HepG2 (cell line): ENCODE measurements around the gene TSC22D4. TPM values are rescaled to one million over a fixed set of nuclear protein-coding genes. Genes with fewer than 3 reads are reported as not detected.

Experiments used
- ATAC-seq: fragments of 200-7000 bp; cut with Tn5 transposase; 3 replicates; pipeline ENCODE4 v1.9.1; 2020; ENCODE audit warnings: mild to moderate bottlenecking, moderate library complexity
- BruUV-seq: library from RNA; stranded (reverse); fragments of 400-500 nt; replicated peaks from 2 replicates; lab custom pipeline; 2021; lab: Mats Ljungman, UMichigan
- CTCF ChIA-PET: fragments of 300-600 bp; formaldehyde crosslinking; extraction: SDS; loops from one replicate; lab custom pipeline; 2021; ENCODE audit warnings: low total read pairs, inconsistent platforms, low intra/inter-chr PET ratio; lab: Yijun Ruan, JAX
- POLR2A ChIA-PET: fragments of 350-600 bp; sonication (Branson Sonifier 250); formaldehyde crosslinking; loops from one replicate; lab custom pipeline; 2020; ENCODE audit warnings: antibody characterized with exemption, inconsistent platforms; lab: Yijun Ruan, JAX
- DNase-seq: peaks from one replicate; pipeline ENCODE4 v3.0.0-alpha.2; 2015; ENCODE audit warnings: low spot score
- FAIRE-seq: peaks from 3 replicates; lab custom pipeline; 2011; peaks lifted over from hg19 to GRCh38; lab: Jason Lieb, UNC
- H2AFZ ChIP-seq: one replicate; pipeline ENCODE4 v1.6.1; 2011; ENCODE audit warnings: low read length, inconsistent platforms
- H3K27ac ChIP-seq: fragments of 300-600 bp; 3 replicates; pipeline ENCODE4 v1.8.0; 2011; ENCODE audit warnings: mixed run types, mild to moderate bottlenecking, mixed read lengths, low read length, inconsistent platforms; ENCODE audit not compliant: insufficient read depth; ENCODE audit errors: extremely low read length
- H3K27me3 ChIP-seq, 2 experiments: fragments of 200-600 bp in 1 of 2; 2 replicates in 1 of 2; 3 replicates in 1 of 2; pipeline versions ENCODE4 v1.6.0 to v1.8.0; 2011; ENCODE audit warnings: low read length in 2 of 2, mild to moderate bottlenecking in 2 of 2, moderate library complexity in 2 of 2, inconsistent platforms in 1 of 2; ENCODE audit not compliant: insufficient read depth in 2 of 2, control insufficient read depth in 1 of 2
- H3K36me3 ChIP-seq, 2 experiments: fragments of 200-600 bp in 1 of 2; replicated peaks in 1 of 2; 2 replicates in 1 of 2; 3 replicates in 1 of 2; pipeline versions ENCODE4 v1.5.1 to v1.8.0; 2011; ENCODE audit warnings: low read length in 2 of 2, inconsistent platforms in 1 of 2; ENCODE audit not compliant: insufficient read depth in 2 of 2, control insufficient read depth in 1 of 2
- H3K4me1 ChIP-seq: 2 replicates; pipeline ENCODE4 v1.5.1; 2012; ENCODE audit warnings: low read length, inconsistent platforms; ENCODE audit not compliant: insufficient read depth
- H3K4me2 ChIP-seq: 2 replicates; pipeline ENCODE4 v1.6.0; 2011; ENCODE audit warnings: low read depth, low read length, inconsistent platforms
- H3K4me3 ChIP-seq, 3 experiments: fragments of 200-600 bp in 1 of 3; sonication (generic), shearing (Covaris generic) in 1 of 3; replicated peaks in 1 of 3; 2 replicates each; pipeline ENCODE4 v1.5.1; 2011 to 2016; ENCODE audit warnings: low read length in 3 of 3, inconsistent platforms in 2 of 3, low read depth in 2 of 3, mild to moderate bottlenecking in 2 of 3, control low read depth in 1 of 3, mixed read lengths in 1 of 3; ENCODE audit not compliant: insufficient read depth in 1 of 3
- H3K79me2 ChIP-seq: one replicate; pipeline ENCODE4 v1.6.1; 2011; ENCODE audit warnings: low read length, inconsistent platforms; ENCODE audit not compliant: insufficient read depth
- H3K9ac ChIP-seq: 2 replicates; pipeline ENCODE4 v1.6.0; 2011; ENCODE audit warnings: mild to moderate bottlenecking, low read depth, low read length, inconsistent platforms; ENCODE audit not compliant: insufficient read depth
- H3K9me3 ChIP-seq: 2 replicates; pipeline ENCODE4 v1.5.1; 2012; ENCODE audit warnings: mild to moderate bottlenecking, low read length
- H4K20me1 ChIP-seq: 2 replicates; pipeline ENCODE4 v1.6.0; 2011; ENCODE audit warnings: inconsistent platforms, mild to moderate bottlenecking, low read length, moderate library complexity; ENCODE audit not compliant: insufficient read depth
- ELF4 ChIP-seq: sonication (generic); formaldehyde crosslinking; IDR thresholded peaks from 2 replicates; pipeline ENCODE4 v1.5.0; 2020; ENCODE audit warnings: missing genetic modification reagents, mild to moderate bottlenecking, moderate library complexity, borderline replicate concordance
- MXI1 ChIP-seq: IDR thresholded peaks from 3 replicates; pipeline ENCODE4 v1.6.1; 2012; ENCODE audit warnings: low read depth, low read length, inconsistent platforms, borderline replicate concordance
- ZNF121 ChIP-seq: sonication (generic); formaldehyde crosslinking; IDR thresholded peaks from 2 replicates; pipeline ENCODE4 v1.5.0; 2020; ENCODE audit warnings: mild to moderate bottlenecking, missing genetic modification reagents
- ZNF3 ChIP-seq: IDR thresholded peaks from 2 replicates; pipeline ENCODE4 v1.7.0; 2017; ENCODE audit warnings: inconsistent platforms
- ZNF496 ChIP-seq: sonication (generic); formaldehyde crosslinking; IDR thresholded peaks from 2 replicates; pipeline ENCODE4 v1.8.1; 2023; ENCODE audit warnings: mild to moderate bottlenecking, moderate library complexity, missing genetic modification reagents; ENCODE audit not compliant: insufficient replicate concordance
- WGBS: methylation state at CpG from one replicate; pipeline ENCODE4 v1.1.6; 2017; ENCODE audit warnings: low lambda C conversion rate; 5-methylcytosine and 5-hydroxymethylcytosine counted together
- in situ Hi-C: cut with HindIII; loops from 2 replicates; pipeline ENCODE4 v1.10.0; 2017; ENCODE audit warnings: low pct_unique_long_range_greater_than_20kb; ENCODE audit not compliant: extremely low pct_ligation_motif_present
- intact Hi-C: fragments of 100-400 bp; cut with micrococcal nuclease; formaldehyde crosslinking; loops from one replicate; pipeline ENCODE4 v1.10.0; 2022; ENCODE audit not compliant: unreplicated experiment
- polyA plus RNA-seq, 8 experiments: library from polyadenylated mRNA; depleted of rRNA in 3 of 8; stranded (reverse) in 7 of 8; unstranded in 1 of 8; fragments of >200 nt; fragmentation: Illumina TruSeq in 4 of 8; extraction: Trizol in 4 of 8; gene quantifications; 2 replicates each; pipeline versions ENCODE4 v1.2.1 to v1.2.3, GENCODE V29; 2011 to 2016; ENCODE audit warnings: low read depth in 4 of 8, missing spikeins in 1 of 8, mixed read lengths in 1 of 8; ENCODE audit not compliant: insufficient read depth in 1 of 8
- total RNA-seq, 5 experiments: library from RNA; depleted of rRNA; stranded (reverse); fragments of >200 nt; fragmentation: Illumina TruSeq; extraction: Trizol; gene quantifications; 2 replicates each; pipeline ENCODE4 v1.2.3, GENCODE V29; 2016; ENCODE audit warnings: low read depth in 1 of 5
- TF ChIP-seq, protein P1 (sequence below): sonication (generic); formaldehyde crosslinking; IDR thresholded peaks from 2 replicates; pipeline ENCODE4 v1.4.0; 2020; ENCODE audit warnings: mild to moderate bottlenecking, missing genetic modification reagents

TSC22D4 gene
- total and polyA plus RNA-seq, 2 of the 13 experiments (the other 11 are each of a cell fraction or from before 2014, with no cell fraction given), result 7.7 to 8.7 TPM

DNA sequence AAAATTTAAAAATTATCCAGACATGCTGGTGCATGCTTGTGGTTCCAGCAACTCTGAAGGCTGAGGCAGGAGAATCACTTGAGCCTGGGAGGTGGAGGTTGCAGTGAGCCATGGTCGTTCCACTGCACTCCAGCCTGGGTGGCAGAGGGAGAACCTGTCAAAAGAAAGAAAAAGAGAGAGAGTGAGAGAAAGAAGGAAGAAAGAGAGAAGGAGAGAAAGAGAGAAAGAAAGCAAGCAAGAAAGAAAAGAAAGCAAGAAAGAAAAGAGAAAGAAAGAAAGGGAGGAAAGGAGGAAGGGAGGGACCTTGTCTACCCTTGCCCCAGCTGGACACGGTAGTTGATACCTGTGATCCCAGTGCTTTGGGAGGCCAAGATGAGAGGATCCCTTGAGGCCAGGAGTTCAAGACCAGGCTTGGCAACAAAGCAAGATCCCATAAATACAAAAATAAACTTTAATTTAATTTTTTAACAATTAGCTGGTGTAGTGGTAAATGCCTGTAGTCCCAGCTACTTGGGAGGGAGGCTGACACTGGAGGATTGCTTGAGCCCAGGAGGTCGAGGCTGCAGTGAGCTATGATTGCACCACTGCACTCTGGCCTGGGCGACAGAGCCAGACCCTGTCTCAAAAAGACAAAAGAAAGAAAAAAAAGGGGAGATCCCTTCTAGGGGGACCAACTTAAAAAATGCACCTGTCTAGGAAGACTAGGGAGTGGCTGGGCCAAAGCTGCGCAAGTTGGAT is 13.9 kb upstream of the TSC22D4 start (continued):
- TF ChIP-seq ZNF496 (no peak), ELF4 (CRISPR knock-in tag) (no peak), ZNF3 (CRISPR knock-in tag) (peak; percentile 91)

DNA sequence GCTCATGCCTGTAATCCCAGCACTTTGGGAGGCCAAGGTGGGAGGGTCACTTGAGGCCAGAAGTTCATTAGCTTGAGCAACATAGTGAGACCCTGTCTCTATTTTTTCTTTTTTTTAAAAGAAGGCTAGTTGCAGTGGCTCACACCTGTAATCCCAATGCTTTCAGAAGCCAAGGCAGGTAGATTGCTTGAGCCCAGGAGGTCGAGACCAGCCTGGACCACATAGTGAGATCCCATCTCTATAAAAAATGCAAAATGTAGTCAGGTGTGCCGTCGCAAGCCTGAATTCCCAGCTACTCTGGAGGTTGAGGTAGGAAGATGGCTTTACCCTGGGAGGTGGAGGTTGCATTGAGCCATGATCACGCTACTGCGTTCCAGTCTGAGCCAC is 12.2 kb upstream of the TSC22D4 start:
- no peaks in the 10 kb centered on the region for H3K79me2 ChIP-seq
- H3K9ac ChIP-seq, result no peak overlapping the region
- H3K4me3 ChIP-seq, result no peak overlapping the region
- TF ChIP-seq MXI1, result no peak
- peak; percentile 58; the same call in 1 of the 2 replicates for TF ChIP-seq ZNF121 (CRISPR knock-in tag)
- TF ChIP-seq, protein P1, sequence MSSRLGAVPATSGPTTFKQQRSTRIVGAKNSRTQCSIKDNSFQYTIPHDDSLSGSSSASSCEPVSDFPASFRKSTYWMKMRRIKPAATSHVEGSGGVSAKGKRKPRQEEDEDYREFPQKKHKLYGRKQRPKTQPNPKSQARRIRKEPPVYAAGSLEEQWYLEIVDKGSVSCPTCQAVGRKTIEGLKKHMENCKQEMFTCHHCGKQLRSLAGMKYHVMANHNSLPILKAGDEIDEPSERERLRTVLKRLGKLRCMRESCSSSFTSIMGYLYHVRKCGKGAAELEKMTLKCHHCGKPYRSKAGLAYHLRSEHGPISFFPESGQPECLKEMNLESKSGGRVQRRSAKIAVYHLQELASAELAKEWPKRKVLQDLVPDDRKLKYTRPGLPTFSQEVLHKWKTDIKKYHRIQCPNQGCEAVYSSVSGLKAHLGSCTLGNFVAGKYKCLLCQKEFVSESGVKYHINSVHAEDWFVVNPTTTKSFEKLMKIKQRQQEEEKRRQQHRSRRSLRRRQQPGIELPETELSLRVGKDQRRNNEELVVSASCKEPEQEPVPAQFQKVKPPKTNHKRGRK, result no peak
- TF ChIP-seq, all 625 proteins: peak for 1
- ATAC-seq (no peak), DNase-seq (no peak), FAIRE-seq (no peak)
- Histone ChIP-seq H3K4me1 (peaks cover 53% of the 10 kb centered on the region), H2AFZ (no peak overlapping the region), H3K9me3 (no peaks in the 10 kb centered on the region), H3K27ac (no peak overlapping the region), H4K20me1 (no peaks in the 10 kb centered on the region), H3K27me3 (peaks cover 1 to 17% of the 10 kb centered on the region in 2 experiments; a peak in 4 of 5 replicates), H3K36me3 (no peaks in the 10 kb centered on the region), H3K4me2 (no peak overlapping the region)
- ChIA-PET CTCF (interaction anchor here (1.2 kb wide), 1 partner anchor 68 kb away, joined by 3 read pairs; no protein-coding TSS in a partner anchor), POLR2A (no interaction called here)
- WGBS, result 53% methylated on average over 5 of the region's 5 CpGs
- intact Hi-C loops, result no loop called here
- in situ Hi-C loops, result no loop called here
- no TSS peak for BruUV-seq
